GM12891 (cell line): ENCODE data around the gene C7.

Experiments
- POLR2A ChIP-seq: IDR thresholded peaks from 2 replicates; pipeline ENCODE4 v1.6.1; 2011; ENCODE audit warnings: low read depth, low read length, control low read depth
- POLR2AphosphoS5 ChIP-seq: IDR thresholded peaks from 2 replicates; pipeline ENCODE4 v1.6.1; 2011; ENCODE audit warnings: low read depth, low read length, control low read depth
- SPI1 ChIP-seq: IDR thresholded peaks from 2 replicates; pipeline ENCODE4 v1.6.1; 2011; ENCODE audit warnings: low read depth, low read length, control low read depth

- TF ChIP-seq POLR2AphosphoS5 (no peak), POLR2A (no peak), SPI1 (no peak)
Measured at GRCh38 chr5:40928886-40929448, 19.7 kb downstream of the C7 start.
